Stimulated activated CD8-positive, alpha-beta memory T cell treated with anti-CD3 and anti-CD28 coated beads, Interleukin-2, amount 100 ng/mL, for 1 hour (primary cell): ENCODE data around the gene C9orf50.
"Not testable (repeated sequence)": the region's sequence is repeated elsewhere in the genome, so short reads cannot be mapped to it uniquely, and the experiment has no call there.

Source experiments
- DNase-seq, 2 donors: peaks; one replicate each; pipeline ENCODE4 v3.0.0-alpha.2; 2020; ENCODE audit warnings: low read depth in 2 of 2

The C9orf50 gene

GRCh38 chr9:129610473-129611306 lies 10.2 kb downstream of the C9orf50 start:
- peak; percentile 55 to 61 for DNase-seq

GRCh38 chr9:129610213-129610472 lies 10.8 kb downstream of the C9orf50 start:
- no peak for DNase-seq

- DNase-seq: peak in 1 of 2 donors; percentile 40
Observed at GRCh38 chr9:129609486-129610212, 11.3 kb downstream of the C9orf50 start.

GRCh38 chr9:129608561-129609481 lies 12.1 kb downstream of the C9orf50 start:
- no peak for DNase-seq

GRCh38 chr9:129607027-129607387 lies 13.9 kb downstream of the C9orf50 start:
- no peak for DNase-seq

- DNase-seq: no peak
Observed at GRCh38 chr9:129606161-129607026, 14.5 kb downstream of the C9orf50 start.

GRCh38 chr9:129604766-129605163 lies 16.1 kb downstream of the C9orf50 start:
- DNase-seq: no peak

GRCh38 chr9:129604056-129604765 lies 16.7 kb downstream of the C9orf50 start:
- no peak for DNase-seq

GRCh38 chr9:129602598-129603415 lies 18.1 kb downstream of the C9orf50 start:
- no peak for DNase-seq

GRCh38 chr9:129601082-129601674 lies 19.7 kb downstream of the C9orf50 start:
- DNase-seq: no peak

GRCh38 chr9:129598089-129598596 lies 22.8 kb downstream of the C9orf50 start:
- no peak for DNase-seq

- DNase-seq: no peak
Observed at GRCh38 chr9:129597355-129598088, 23.4 kb downstream of the C9orf50 start.

GRCh38 chr9:129596541-129597331 lies 24.2 kb downstream of the C9orf50 start:
- DNase-seq: no peak

GRCh38 chr9:129595903-129596540 lies 24.9 kb downstream of the C9orf50 start:
- no peak for DNase-seq

- DNase-seq: no peak
Observed at GRCh38 chr9:129595311-129595741, 25.6 kb downstream of the C9orf50 start.

GRCh38 chr9:129594632-129595031 lies 26.3 kb downstream of the C9orf50 start:
- DNase-seq: no peak

GRCh38 chr9:129592790-129593189 lies 28.1 kb downstream of the C9orf50 start:
- not testable (repeated sequence) for DNase-seq
